ENCODE measurements around the gene MRPS5. TPM values are rescaled to one million over a fixed set of nuclear protein-coding genes. Genes with fewer than 3 reads are reported as not detected.

The MRPS5 gene
- total and polyA plus RNA-seq, 4 donors = 45.8 to 75.7 (median 64.6) TPM

- ATAC-seq (ENCODE audit: insufficient read depth, low FRiP score) = no peak
- Histone ChIP-seq H3K4me3 (no peak overlapping the region), H3K27me3 (ENCODE audit: control insufficient read depth in 3 of 3, insufficient read depth in 3 of 3, low read length in 2 of 3) (no peaks in the 10 kb centered on the region), H3K9me3 (ENCODE audit: control insufficient read depth in 4 of 4, insufficient read depth in 3 of 4, low read length in 3 of 4) (no peaks in the 10 kb centered on the region), H3K27ac (ENCODE audit: low read depth in 1 of 2, low read length in 1 of 2) (no peak overlapping the region), H3K9ac (ENCODE audit: insufficient read depth in 1 of 2, low read length in 2 of 2) (no peak overlapping the region), H3K36me3 (ENCODE audit: control insufficient read depth in 4 of 4, insufficient read depth in 4 of 4, low read length in 4 of 4) (no peaks in the 10 kb centered on the region), H3K4me1 (ENCODE audit: control insufficient read depth in 5 of 5, insufficient read depth in 5 of 5, low read length in 5 of 5) (no peaks in the 10 kb centered on the region)
- DNase-seq = no peak
- no peak for TF ChIP-seq CTCF (IDR thresholded peaks at IDR 0.05; ENCODE audit: control extremely low read depth, extremely low read depth)
- 89 to 94% methylated on average over 17 of the region's 17 CpGs for WGBS, 2 donors
These were observed 61.0 kb downstream of the MRPS5 start for GRCh38 chr2:95060446-95061118.

- WGBS, 2 donors = 84 to 88% methylated on average over 12 of the region's 12 CpGs
- Histone ChIP-seq H3K4me1 (ENCODE audit: control insufficient read depth in 5 of 5, insufficient read depth in 5 of 5, low read length in 5 of 5) (no peaks in the 10 kb centered on the region), H3K27me3 (ENCODE audit: control insufficient read depth in 3 of 3, insufficient read depth in 3 of 3, low read length in 2 of 3) (no peaks in the 10 kb centered on the region), H3K9ac (ENCODE audit: insufficient read depth in 1 of 2, low read length in 2 of 2) (no peak overlapping the region), H3K4me3 (no peak overlapping the region), H3K27ac (ENCODE audit: low read depth in 1 of 2, low read length in 1 of 2) (no peak overlapping the region), H3K9me3 (ENCODE audit: control insufficient read depth in 4 of 4, insufficient read depth in 3 of 4, low read length in 3 of 4) (no peaks in the 10 kb centered on the region), H3K36me3 (ENCODE audit: control insufficient read depth in 4 of 4, insufficient read depth in 4 of 4, low read length in 4 of 4) (no peaks in the 10 kb centered on the region)
- DNase-seq (no peak), ATAC-seq (ENCODE audit: insufficient read depth, low FRiP score) (no peak)
- no peak for TF ChIP-seq CTCF (IDR thresholded peaks at IDR 0.05; ENCODE audit: control extremely low read depth, extremely low read depth)
These were observed 61.8 kb downstream of the MRPS5 start for GRCh38 chr2:95059656-95060370.

GRCh38 chr2:95058989-95059641 is 62.5 kb downstream of the MRPS5 start:
- WGBS, 2 donors = 68 to 83% methylated on average over 11 of the region's 11 CpGs
- Histone ChIP-seq H3K4me3 (no peak overlapping the region), H3K36me3 (ENCODE audit: control insufficient read depth in 4 of 4, insufficient read depth in 4 of 4, low read length in 4 of 4) (no peaks in the 10 kb centered on the region), H3K9me3 (ENCODE audit: control insufficient read depth in 4 of 4, insufficient read depth in 3 of 4, low read length in 3 of 4) (no peaks in the 10 kb centered on the region), H3K27ac (ENCODE audit: low read depth in 1 of 2, low read length in 1 of 2) (no peak overlapping the region), H3K4me1 (ENCODE audit: control insufficient read depth in 5 of 5, insufficient read depth in 5 of 5, low read length in 5 of 5) (no peaks in the 10 kb centered on the region), H3K9ac (ENCODE audit: insufficient read depth in 1 of 2, low read length in 2 of 2) (no peak overlapping the region), H3K27me3 (ENCODE audit: control insufficient read depth in 3 of 3, insufficient read depth in 3 of 3, low read length in 2 of 3) (no peaks in the 10 kb centered on the region)
- ATAC-seq (ENCODE audit: insufficient read depth, low FRiP score) = no peak
- DNase-seq = no peak
- TF ChIP-seq CTCF (IDR thresholded peaks at IDR 0.05; ENCODE audit: control extremely low read depth, extremely low read depth) = no peak

Measured in lung (tissue), 12 donors.